ENCODE data around the gene GHDC. TPM values are rescaled to one million over a fixed set of nuclear protein-coding genes. Genes with fewer than 3 reads are reported as not detected.
"Not testable (repeated sequence)": the region's sequence is repeated elsewhere in the genome, so short reads cannot be mapped to it uniquely, and the experiment has no call there.

GHDC gene
- 10 to 100 TPM; 18.8 to 30.8 (median 21.8) TPM for total RNA-seq

GRCh38 chr17:42193969-42194899 lies at the start of gene GHDC:
Gene GHDC, minus strand, starts transcription at chr17:42194494. Its CDS starts 913 bp downstream, at chr17:42193581.
- Histone ChIP-seq H3K9me3 (no peaks in the 10 kb centered on the region), H3K4me3 (peak within 1 kb of the TSS; percentile 48 to 73), H3K4me1 (peaks cover 0 to 30% (median 10%) of the 10 kb centered on the region in 3 donors), H3K27ac (peak within 1 kb of the TSS; percentile 24 to 88 (median 84)), H3K36me3 (peaks cover 0 to 28% of the 10 kb centered on the region in 2 donors), H3K27me3 (no peaks in the 10 kb centered on the region)
- WGBS, 2 donors (ENCODE audit: low coverage in 1 of 2), result 12 to 63% methylated on average over 5 to 7 of the region's 24 CpGs
- TF ChIP-seq POLR2AphosphoS5 (IDR thresholded peaks at IDR 0.05) (no peak), POLR2A (IDR thresholded peaks at IDR 0.05) (no peak), EP300 (IDR thresholded peaks at IDR 0.05) (no peak)
- TF ChIP-seq, protein P1, sequence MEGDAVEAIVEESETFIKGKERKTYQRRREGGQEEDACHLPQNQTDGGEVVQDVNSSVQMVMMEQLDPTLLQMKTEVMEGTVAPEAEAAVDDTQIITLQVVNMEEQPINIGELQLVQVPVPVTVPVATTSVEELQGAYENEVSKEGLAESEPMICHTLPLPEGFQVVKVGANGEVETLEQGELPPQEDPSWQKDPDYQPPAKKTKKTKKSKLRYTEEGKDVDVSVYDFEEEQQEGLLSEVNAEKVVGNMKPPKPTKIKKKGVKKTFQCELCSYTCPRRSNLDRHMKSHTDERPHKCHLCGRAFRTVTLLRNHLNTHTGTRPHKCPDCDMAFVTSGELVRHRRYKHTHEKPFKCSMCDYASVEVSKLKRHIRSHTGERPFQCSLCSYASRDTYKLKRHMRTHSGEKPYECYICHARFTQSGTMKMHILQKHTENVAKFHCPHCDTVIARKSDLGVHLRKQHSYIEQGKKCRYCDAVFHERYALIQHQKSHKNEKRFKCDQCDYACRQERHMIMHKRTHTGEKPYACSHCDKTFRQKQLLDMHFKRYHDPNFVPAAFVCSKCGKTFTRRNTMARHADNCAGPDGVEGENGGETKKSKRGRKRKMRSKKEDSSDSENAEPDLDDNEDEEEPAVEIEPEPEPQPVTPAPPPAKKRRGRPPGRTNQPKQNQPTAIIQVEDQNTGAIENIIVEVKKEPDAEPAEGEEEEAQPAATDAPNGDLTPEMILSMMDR (IDR thresholded peaks at IDR 0.05), result no peak
- ATAC-seq, result peak; percentile 95

DNA sequence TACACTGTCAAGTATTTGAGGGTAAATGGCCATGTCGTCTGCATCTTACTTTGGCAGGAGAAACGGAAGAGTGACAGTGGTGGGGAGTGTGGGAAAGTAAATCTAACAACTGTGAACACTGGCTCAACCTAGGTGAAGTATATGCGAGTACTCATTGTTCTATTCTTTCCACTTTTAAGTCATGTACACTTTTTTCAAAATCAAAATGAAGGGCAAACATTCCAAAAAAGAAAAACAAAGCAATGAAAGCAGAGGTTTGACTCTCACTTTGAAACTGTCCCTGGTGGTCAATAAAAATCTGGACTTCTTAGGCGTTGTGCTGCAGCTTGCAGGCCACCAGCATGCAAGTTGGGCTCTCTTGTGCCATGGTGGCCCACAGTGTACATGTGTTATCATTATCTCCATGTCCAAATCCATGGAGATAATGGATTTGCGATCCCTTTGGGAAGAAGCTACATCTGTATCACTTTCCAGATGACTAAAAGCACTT lies 49.2 kb upstream of the GHDC start:
- no peaks in the 10 kb centered on the region for H3K36me3 ChIP-seq
- H3K4me1 ChIP-seq, result peaks cover 0 to 53% (median 2%) of the 10 kb centered on the region in 3 donors
- H3K9me3 ChIP-seq, result no peaks in the 10 kb centered on the region
- ATAC-seq, result no peak
- 74 to 81% methylated on average over 4 to 5 of the region's 5 CpGs for WGBS, 2 donors (ENCODE audit: low coverage in 1 of 2)
- TF ChIP-seq EP300 (IDR thresholded peaks at IDR 0.05) (no peak), POLR2A (IDR thresholded peaks at IDR 0.05) (no peak)
- TF ChIP-seq, protein P1 (IDR thresholded peaks at IDR 0.05), result no peak
- no peak overlapping the region for H3K27ac ChIP-seq
- H3K4me3 ChIP-seq, result no peak overlapping the region
- H3K27me3 ChIP-seq, result no peaks in the 10 kb centered on the region

- Histone ChIP-seq H3K36me3 (no peaks in the 10 kb centered on the region), H3K4me1 (peaks cover 0 to 39% (median 0%) of the 10 kb centered on the region in 3 donors), H3K27me3 (no peaks in the 10 kb centered on the region), H3K4me3 (no peak overlapping the region), H3K9me3 (no peaks in the 10 kb centered on the region), H3K27ac (no peak overlapping the region)
- ATAC-seq, result no peak
- WGBS, 2 donors (ENCODE audit: low coverage in 1 of 2), result 91 to 100% methylated on average over 1 of the region's 1 CpG
- TF ChIP-seq EP300 (IDR thresholded peaks at IDR 0.05) (no peak), POLR2A (IDR thresholded peaks at IDR 0.05) (no peak), POLR2AphosphoS5 (IDR thresholded peaks at IDR 0.05) (no peak)
- TF ChIP-seq, protein P1 (IDR thresholded peaks at IDR 0.05), result no peak
Measured at GRCh38 chr17:42241871-42242270, 47.6 kb upstream of the GHDC start.

DNA sequence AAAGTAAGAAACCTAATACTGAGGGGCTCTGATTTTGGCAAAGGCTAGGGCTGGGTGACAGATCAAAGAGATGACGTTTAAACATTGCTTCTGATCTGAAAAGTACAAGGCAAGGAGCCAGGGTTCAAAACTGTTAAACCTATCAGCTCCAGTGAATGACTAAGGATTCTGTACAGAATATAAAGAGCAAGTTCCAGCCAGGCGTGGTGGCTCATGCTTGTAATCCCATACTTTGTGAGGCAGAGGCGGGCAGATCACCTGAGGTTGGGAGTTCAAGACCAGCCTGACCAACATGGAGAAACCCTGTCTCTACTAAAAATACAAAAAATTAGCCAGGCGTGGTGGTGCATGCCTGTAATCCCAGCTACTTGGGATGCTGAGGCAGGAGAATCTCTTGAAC lies 46.6 kb upstream of the GHDC start:
- H3K27ac ChIP-seq, H3K4me3 ChIP-seq, H3K27me3 ChIP-seq, H3K9me3 ChIP-seq, H3K36me3 ChIP-seq, ATAC-seq: not testable (repeated sequence)
- WGBS, 2 donors (ENCODE audit: low coverage in 1 of 2), result 81 to 87% methylated on average over 3 to 4 of the region's 4 CpGs
- peaks cover 0 to 29% (median 0%) of the 10 kb centered on the region in 3 donors for H3K4me1 ChIP-seq

DNA sequence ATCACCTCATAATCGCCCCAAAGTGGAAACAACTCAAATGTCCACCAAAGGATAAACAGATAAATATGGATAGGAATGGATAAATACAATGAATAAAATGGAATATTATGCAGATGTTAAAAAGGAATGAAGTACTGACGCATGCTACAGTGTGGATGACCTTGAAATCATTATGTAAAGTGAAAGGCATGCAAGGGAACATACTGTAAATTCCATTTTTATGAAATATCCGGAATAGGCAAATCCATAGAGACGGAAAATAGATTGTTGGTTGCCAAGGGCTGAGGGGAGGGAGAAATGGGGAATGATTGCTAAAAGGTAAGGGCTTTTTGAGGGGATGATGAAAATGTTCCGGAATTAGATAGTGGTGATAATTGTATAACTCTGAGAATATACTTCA lies 45.9 kb upstream of the GHDC start:
- no peak for ATAC-seq
- WGBS, 2 donors (ENCODE audit: low coverage in 1 of 2), result 59 to 72% methylated on average over 4 to 5 of the region's 5 CpGs
- Histone ChIP-seq H3K4me1 (peaks cover 0 to 22% (median 0%) of the 10 kb centered on the region in 3 donors), H3K4me3 (no peak overlapping the region), H3K27me3 (no peaks in the 10 kb centered on the region), H3K36me3 (no peaks in the 10 kb centered on the region), H3K9me3 (no peaks in the 10 kb centered on the region), H3K27ac (no peak overlapping the region)
- TF ChIP-seq EP300 (IDR thresholded peaks at IDR 0.05), result no peak
- no peak for TF ChIP-seq POLR2A (IDR thresholded peaks at IDR 0.05)
- TF ChIP-seq, protein P1 (IDR thresholded peaks at IDR 0.05), result no peak
- no peak for TF ChIP-seq POLR2AphosphoS5 (IDR thresholded peaks at IDR 0.05)

- H3K27ac ChIP-seq, ATAC-seq, H3K9me3 ChIP-seq, H3K36me3 ChIP-seq, H3K4me3 ChIP-seq, H3K27me3 ChIP-seq: not testable (repeated sequence)
- 83 to 86% methylated on average over 7 of the region's 7 CpGs for WGBS, 2 donors (ENCODE audit: low coverage in 1 of 2)
- peaks cover 0 to 25% (median under 1%) of the 10 kb centered on the region in 3 donors for H3K4me1 ChIP-seq
Measured at GRCh38 chr17:42239576-42239975, 45.3 kb upstream of the GHDC start.
